Left ventricle myocardium superior (tissue), 1 donor: Measurements from ENCODE around the gene ZNFX1. TPM values are rescaled to one million over a fixed set of nuclear protein-coding genes. Genes with fewer than 3 reads are reported as not detected.
"Not testable (repeated sequence)": the region's sequence is repeated elsewhere in the genome, so short reads cannot be mapped to it uniquely, and the experiment has no call there.

Experiments used
- ATAC-seq: fragments of 200-7000 bp; cut with Tn5 transposase; one replicate; pipeline ENCODE4 v1.9.1; 2020; ENCODE audit warnings: mild to moderate bottlenecking, moderate library complexity
- DNase-seq: peaks from one replicate; pipeline ENCODE4 v3.0.0-alpha.2; 2020
- intact Hi-C: fragments of 100-400 bp; cut with micrococcal nuclease; formaldehyde crosslinking; loops from one replicate; pipeline ENCODE4 v1.11.0; 2022
- total RNA-seq: library from RNA; stranded (reverse); fragmentation: NEBNext Ultra II Directional; extraction: Animal tissue kit (Norgen Biotek cat#: 25700); gene quantifications from one replicate; pipeline ENCODE4 v1.2.1, GENCODE V29; 2021
- donor health status: DM: no; HTN: yes; CAD: no; lungs with severe emphysema.

Gene ZNFX1
- total RNA-seq, 1 donor from 2014 or later: 20.6 TPM

- DNase-seq (no peak), ATAC-seq (peak; percentile 2)
- intact Hi-C loops: no loop called here
These were observed 57.7 kb downstream of the ZNFX1 start for GRCh38 chr20:49219924-49220831.

- intact Hi-C loops: no loop called here
- peak; percentile 96 for DNase-seq
- ATAC-seq: peak; percentile 98
These were observed 58.5 kb downstream of the ZNFX1 start, which contains the start of gene DDX27 for GRCh38 chr20:49219091-49219923. DDX27 (plus strand) TSS chr20:49219416; CDS start chr20:49219449, 33 bp downstream.

- ATAC-seq: peak; percentile 9
- peak; percentile 52 for DNase-seq
- intact Hi-C loops: not testable (repeated sequence)
These were observed 59.1 kb downstream of the ZNFX1 start for GRCh38 chr20:49218739-49219090.

- ATAC-seq (peak; percentile 58), DNase-seq (peak; percentile 94)
- intact Hi-C loops: no loop called here
These were observed 60.8 kb downstream of the ZNFX1 start for GRCh38 chr20:49216991-49217578.

GRCh38 chr20:49215232-49215631, 62.6 kb downstream of the ZNFX1 start:
- intact Hi-C loops: loop anchor here (2.0 kb wide), 1 partner anchor 82 kb away; no protein-coding TSS in a partner anchor
- DNase-seq: no peak
- ATAC-seq: no peak

GRCh38 chr20:49214571-49214970, 63.3 kb downstream of the ZNFX1 start:
- intact Hi-C loops: loop anchor here (2.0 kb wide), 1 partner anchor 82 kb away; no protein-coding TSS in a partner anchor
- no peak for DNase-seq
- no peak for ATAC-seq

- ATAC-seq (no peak), DNase-seq (no peak)
- intact Hi-C loops: no loop called here
These were observed 67.1 kb downstream of the ZNFX1 start for GRCh38 chr20:49210757-49211110.

- no peak for ATAC-seq
- no peak for DNase-seq
- intact Hi-C loops: no loop called here
These were observed 67.6 kb downstream of the ZNFX1 start for GRCh38 chr20:49210101-49210756.

- intact Hi-C loops: no loop called here
- ATAC-seq (no peak), DNase-seq (no peak)
These were observed 70.8 kb downstream of the ZNFX1 start for GRCh38 chr20:49207076-49207475.

GRCh38 chr20:49203746-49204145, 74.1 kb downstream of the ZNFX1 start:
- ATAC-seq (no peak), DNase-seq (no peak)
- intact Hi-C loops: no loop called here

- ATAC-seq (no peak), DNase-seq (no peak)
- intact Hi-C loops: no loop called here
These were observed 74.8 kb downstream of the ZNFX1 start for GRCh38 chr20:49203011-49203410.

- intact Hi-C loops: no loop called here
- DNase-seq: no peak
- ATAC-seq: no peak
These were observed 78.0 kb downstream of the ZNFX1 start for GRCh38 chr20:49199729-49200293.

GRCh38 chr20:49192944-49193518, 84.8 kb downstream of the ZNFX1 start:
- intact Hi-C loops: not testable (repeated sequence)

More at GRCh38 chr20:49192944-49193518, 84.8 kb downstream of the ZNFX1 start:
- not testable (repeated sequence) for ATAC-seq, DNase-seq

Other genes starting within 250 kb of the ZNFX1 start
- gene CSE1L, start 231.7 kb downstream of the ZNFX1 start, total RNA-seq: 40.0 TPM
- 60.4 TPM for gene STAU1, start 89.7 kb downstream of the ZNFX1 start, total RNA-seq
- 13.4 TPM for gene DDX27, start 58.6 kb downstream of the ZNFX1 start, total RNA-seq
- gene KCNB1, start 204.6 kb upstream of the ZNFX1 start, total RNA-seq: 1.9 TPM